Stimulated activated CD4-positive, alpha-beta T cell treated with anti-CD3 and anti-CD28 coated beads, Interleukin-1b, Interleukin-23, amount 100 ng/mL, for 4 hours (primary cell): ENCODE data around the gene UROD.
"Not testable (repeated sequence)": the region's sequence is repeated elsewhere in the genome, so short reads cannot be mapped to it uniquely, and the experiment has no call there.

Experiments
- DNase-seq, 2 donors: peaks; one replicate each; pipeline ENCODE4 v3.0.0-alpha.2; 2020; ENCODE audit warnings: low read depth in 2 of 2

The UROD gene

GRCh38 chr1:45011837-45012638 is at the start of gene UROD:
Gene UROD, plus strand, starts transcription at chr1:45012254. Its CDS starts 12 bp downstream, at chr1:45012266.
- peak; percentile 73 to 82 for DNase-seq

GRCh38 chr1:44962729-44963128 is 49.3 kb upstream of the UROD start:
- DNase-seq, result no peak

- DNase-seq, result no peak
These were observed 47.7 kb upstream of the UROD start for GRCh38 chr1:44964396-44964795.

- DNase-seq, result no peak
These were observed 41.7 kb upstream of the UROD start for GRCh38 chr1:44970317-44970716.

- no peak for DNase-seq
These were observed 38.4 kb upstream of the UROD start for GRCh38 chr1:44973645-44974044.

GRCh38 chr1:44976252-44976651 is 35.8 kb upstream of the UROD start:
- DNase-seq, result no peak

- not testable (repeated sequence) for DNase-seq
These were observed 34.7 kb upstream of the UROD start for GRCh38 chr1:44977372-44977771.

GRCh38 chr1:44985747-44986359 is 26.2 kb upstream of the UROD start:
- no peak for DNase-seq

- no peak for DNase-seq
These were observed 23.4 kb upstream of the UROD start for GRCh38 chr1:44988531-44989156.

GRCh38 chr1:44994309-44994898 is 17.6 kb upstream of the UROD start:
- no peak for DNase-seq

GRCh38 chr1:44995467-44996238 is 16.4 kb upstream of the UROD start:
- DNase-seq, result no peak

- DNase-seq, result no peak
These were observed 12.8 kb upstream of the UROD start for GRCh38 chr1:44999232-44999631.

- no peak for DNase-seq
These were observed 11.0 kb upstream of the UROD start for GRCh38 chr1:45001011-45001481.

- not testable (repeated sequence) for DNase-seq
These were observed 10.5 kb upstream of the UROD start for GRCh38 chr1:45001576-45001975.

GRCh38 chr1:45002650-45003645 is 9.1 kb upstream of the UROD start:
- no peak for DNase-seq

- no peak for DNase-seq
These were observed 8.3 kb upstream of the UROD start for GRCh38 chr1:45003741-45004140.

GRCh38 chr1:45004281-45004920 is 7.7 kb upstream of the UROD start:
- DNase-seq, result no peak

GRCh38 chr1:45005761-45006160 is 6.3 kb upstream of the UROD start:
- DNase-seq, result no peak

GRCh38 chr1:45007311-45007710 is 4.7 kb upstream of the UROD start:
- DNase-seq, result no peak

GRCh38 chr1:45008076-45008475 is 4.0 kb upstream of the UROD start:
- no peak for DNase-seq
